ENCODE results near the gene PEAR1. TPM values are rescaled to one million over a fixed set of nuclear protein-coding genes. Genes with fewer than 3 reads are reported as not detected.

PEAR1 gene
- total and polyA plus RNA-seq, 2 of the 4 experiments (the other 2 are of a cell fraction): 2.0 to 44.4 TPM

DNA sequence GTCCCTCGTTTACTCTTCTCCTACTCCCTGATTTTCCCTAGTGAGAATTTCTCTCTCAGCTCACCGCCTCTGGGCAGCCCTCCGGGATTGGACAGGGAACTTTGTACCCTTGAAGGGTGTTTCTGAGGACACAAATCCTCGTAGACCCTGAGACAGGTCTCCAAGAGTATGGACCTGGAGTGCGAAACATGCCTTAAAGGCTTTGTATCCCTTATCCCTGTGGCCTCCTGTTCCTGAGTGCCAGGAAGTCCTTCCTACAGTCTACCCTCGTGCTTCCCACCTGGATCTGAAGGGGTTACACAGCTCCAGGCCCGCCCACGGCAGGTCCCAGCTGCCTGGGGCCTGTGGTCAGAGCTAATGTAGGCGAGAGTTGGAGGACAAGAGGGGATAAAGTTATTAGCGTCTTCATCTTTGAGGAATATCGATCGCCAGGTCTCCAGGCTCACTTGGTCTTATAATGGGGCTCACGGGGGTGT, 7.6 kb upstream of the PEAR1 start:
- no peak overlapping the region for H2BK120ac ChIP-seq (ENCODE audit: low read depth, low read length)
- no peak overlapping the region for H3K14ac ChIP-seq (replicated peaks; ENCODE audit: low read depth, low read length)
- H2AK5ac ChIP-seq (ENCODE audit: low read depth, low read length): no peak overlapping the region
- CTCF ChIA-PET: no interaction called here
- TF ChIP-seq FOS (IDR thresholded peaks at IDR 0.05; ENCODE audit: low read depth, low read length) (no peak), CEBPB (IDR thresholded peaks at IDR 0.05; ENCODE audit: low read depth, low read length) (no peak), CHD1 (IDR thresholded peaks at IDR 0.05; ENCODE audit: low read depth, low read length) (no peak), MAZ (IDR thresholded peaks at IDR 0.05; ENCODE audit: borderline replicate concordance, low read depth, low read length) (no peak), SMC3 (IDR thresholded peaks at IDR 0.05; ENCODE audit: low read depth, low read length) (no peak), RCOR1 (IDR thresholded peaks at IDR 0.05; ENCODE audit: insufficient replicate concordance, low read length) (no peak), RAD21 (IDR thresholded peaks at IDR 0.05; ENCODE audit: low read length) (no peak), POLR2A (IDR thresholded peaks at IDR 0.05; ENCODE audit: low read depth, low read length) (no peak), BHLHE40 (IDR thresholded peaks at IDR 0.05; ENCODE audit: low read depth, low read length) (no peak), MXI1 (IDR thresholded peaks at IDR 0.05; ENCODE audit: borderline replicate concordance, low read depth, low read length) (no peak), MAFK (IDR thresholded peaks at IDR 0.05; ENCODE audit: low read depth, low read length) (no peak)
- TF ChIP-seq, protein P1, sequence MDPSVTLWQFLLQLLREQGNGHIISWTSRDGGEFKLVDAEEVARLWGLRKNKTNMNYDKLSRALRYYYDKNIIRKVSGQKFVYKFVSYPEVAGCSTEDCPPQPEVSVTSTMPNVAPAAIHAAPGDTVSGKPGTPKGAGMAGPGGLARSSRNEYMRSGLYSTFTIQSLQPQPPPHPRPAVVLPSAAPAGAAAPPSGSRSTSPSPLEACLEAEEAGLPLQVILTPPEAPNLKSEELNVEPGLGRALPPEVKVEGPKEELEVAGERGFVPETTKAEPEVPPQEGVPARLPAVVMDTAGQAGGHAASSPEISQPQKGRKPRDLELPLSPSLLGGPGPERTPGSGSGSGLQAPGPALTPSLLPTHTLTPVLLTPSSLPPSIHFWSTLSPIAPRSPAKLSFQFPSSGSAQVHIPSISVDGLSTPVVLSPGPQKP (IDR thresholded peaks at IDR 0.05; ENCODE audit: borderline replicate concordance, low read depth, low read length): no peak
- TF ChIP-seq, protein P2, sequence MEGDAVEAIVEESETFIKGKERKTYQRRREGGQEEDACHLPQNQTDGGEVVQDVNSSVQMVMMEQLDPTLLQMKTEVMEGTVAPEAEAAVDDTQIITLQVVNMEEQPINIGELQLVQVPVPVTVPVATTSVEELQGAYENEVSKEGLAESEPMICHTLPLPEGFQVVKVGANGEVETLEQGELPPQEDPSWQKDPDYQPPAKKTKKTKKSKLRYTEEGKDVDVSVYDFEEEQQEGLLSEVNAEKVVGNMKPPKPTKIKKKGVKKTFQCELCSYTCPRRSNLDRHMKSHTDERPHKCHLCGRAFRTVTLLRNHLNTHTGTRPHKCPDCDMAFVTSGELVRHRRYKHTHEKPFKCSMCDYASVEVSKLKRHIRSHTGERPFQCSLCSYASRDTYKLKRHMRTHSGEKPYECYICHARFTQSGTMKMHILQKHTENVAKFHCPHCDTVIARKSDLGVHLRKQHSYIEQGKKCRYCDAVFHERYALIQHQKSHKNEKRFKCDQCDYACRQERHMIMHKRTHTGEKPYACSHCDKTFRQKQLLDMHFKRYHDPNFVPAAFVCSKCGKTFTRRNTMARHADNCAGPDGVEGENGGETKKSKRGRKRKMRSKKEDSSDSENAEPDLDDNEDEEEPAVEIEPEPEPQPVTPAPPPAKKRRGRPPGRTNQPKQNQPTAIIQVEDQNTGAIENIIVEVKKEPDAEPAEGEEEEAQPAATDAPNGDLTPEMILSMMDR (conservative IDR thresholded peaks at IDR 0.05; ENCODE audit: low read depth, low read length): no peak
- H4K8ac ChIP-seq (ENCODE audit: low read depth in 2 of 2, low read length in 2 of 2): no peak overlapping the region
- no peaks in the 10 kb centered on the region for H3K4me1 ChIP-seq (ENCODE audit: control insufficient read depth, insufficient read depth, low read length)
- no peak overlapping the region for H2BK5ac ChIP-seq (ENCODE audit: low read depth, low read length, poor library complexity, severe bottlenecking)
- no peaks in the 10 kb centered on the region for H3K9me3 ChIP-seq (ENCODE audit: control insufficient read depth, insufficient read depth, low read length)
- H3K4me3 ChIP-seq (ENCODE audit: insufficient read depth, low read depth, low read length): no peak overlapping the region
- no peak overlapping the region for H3K56ac ChIP-seq (ENCODE audit: extremely low read depth, insufficient read depth, low read length)
- WGBS, 2 experiments (ENCODE audit: extremely low coverage in 2 of 2, insufficient read length in 1 of 2): 73% methylated on average over 4 of the region's 13 CpGs; no CpG with 5 or more reads in 1 of the 2 experiments
- H3K79me1 ChIP-seq (ENCODE audit: low read depth in 1 of 2, low read length in 2 of 2): no peaks in the 10 kb centered on the region
- H3K27me3 ChIP-seq (ENCODE audit: control insufficient read depth, insufficient read depth, low read length): peaks cover 78% of the 10 kb centered on the region
- H3K4ac ChIP-seq (ENCODE audit: low read depth, low read length): no peak overlapping the region
- no peaks in the 10 kb centered on the region for H3K9me1 ChIP-seq (ENCODE audit: insufficient read depth, low read length)
- in situ Hi-C loops (cut with MboI; ENCODE audit: low sequenced_read_pairs) (loop anchor here (10.0 kb wide), 1 partner anchor 191 kb away; no protein-coding TSS in a partner anchor), dilution Hi-C loops (cut with HindIII; ENCODE audit: low sequenced_read_pairs, unreplicated experiment) (no loop called here), intact Hi-C loops (cut with micrococcal nuclease) (no loop called here)
- H4K91ac ChIP-seq (ENCODE audit: insufficient read depth, low read depth, low read length): no peak overlapping the region
- no peak overlapping the region for H3K4me2 ChIP-seq (ENCODE audit: low read depth, low read length)
- H4K5ac ChIP-seq (ENCODE audit: low read depth, low read length): no peak overlapping the region
- POLR2A ChIA-PET (ENCODE audit: unreplicated experiment): no interaction called here
- no peak overlapping the region for H3K18ac ChIP-seq (ENCODE audit: low read depth, low read length)
- no peak overlapping the region for H2AK9ac ChIP-seq (replicated peaks; ENCODE audit: low read depth, low read length, poor library complexity)
- no peak overlapping the region for H2AFZ ChIP-seq (replicated peaks; ENCODE audit: low read length, poor library complexity)
- no TSS peak for BruUV-seq (replicated peaks)
- no peak for ATAC-seq (ENCODE audit: low read depth)
- H3K23ac ChIP-seq (ENCODE audit: low read depth, low read length): no peak overlapping the region
- no peak overlapping the region for H3K9ac ChIP-seq (ENCODE audit: low read depth, low read length)
- no peak overlapping the region for H2BK15ac ChIP-seq (ENCODE audit: low read depth, low read length)
- no peaks in the 10 kb centered on the region; the same call in 1 of the 2 replicates for H4K20me1 ChIP-seq (ENCODE audit: insufficient read depth, low read length)
- H3K36me3 ChIP-seq (ENCODE audit: control insufficient read depth, insufficient read depth, low read length): no peaks in the 10 kb centered on the region
- H3K27ac ChIP-seq (ENCODE audit: insufficient read depth, low read length): no peak overlapping the region
- DNase-seq: no peak
- no peak overlapping the region for H2BK20ac ChIP-seq (ENCODE audit: low read depth, low read length)

Data from IMR-90 (cell line).